ENCODE measurements around the gene KRT39. TPM values are rescaled to one million over a fixed set of nuclear protein-coding genes. Genes with fewer than 3 reads are reported as not detected.

The KRT39 gene
- total RNA-seq, 1 experiment from 2014 or later = not detected

GRCh38 chr17:40947929-40948328 lies 18.8 kb downstream of the KRT39 start:
- BruUV-seq (replicated peaks) = no TSS peak
- no peak for TF ChIP-seq EZH2 (IDR thresholded peaks at IDR 0.05; ENCODE audit: borderline replicate concordance, low read depth, low read length, poor library complexity, severe bottlenecking)
- no peak for TF ChIP-seq CTCF (conservative IDR thresholded peaks at IDR 0.05; ENCODE audit: low read depth, low read length)
- no peak overlapping the region for H3K27ac ChIP-seq (ENCODE audit: low read depth, low read length, poor library complexity, severe bottlenecking)
- H3K36me3 ChIP-seq (ENCODE audit: insufficient read depth, low read length, poor library complexity, severe bottlenecking) = no peaks in the 10 kb centered on the region
- no peaks in the 10 kb centered on the region for H3K9me3 ChIP-seq (ENCODE audit: low read depth, low read length, poor library complexity, severe bottlenecking)
- intact Hi-C loops (cut with micrococcal nuclease; ENCODE audit: unreplicated experiment) = no loop called here
- ChIA-PET POLR2A (ENCODE audit: low non-redundant PET) (no interaction called here), CTCF (no interaction called here)
- no peak for DNase-seq (ENCODE audit: low spot score)
- no peak overlapping the region for H3K4me3 ChIP-seq (ENCODE audit: low read depth, low read length, poor library complexity, severe bottlenecking)
- H3K27me3 ChIP-seq (replicated peaks; ENCODE audit: insufficient read depth, low read depth, low read length, poor library complexity) = no peaks in the 10 kb centered on the region
- peaks cover 11% of the 10 kb centered on the region for H3K4me1 ChIP-seq (ENCODE audit: insufficient read depth, low read length, poor library complexity, severe bottlenecking)

- CTCF ChIA-PET = interaction anchor here (0.6 kb wide), 1 partner anchor 271 kb away, joined by 3 read pairs; no protein-coding TSS in a partner anchor
- POLR2A ChIA-PET (ENCODE audit: low non-redundant PET) = no interaction called here
- Histone ChIP-seq H3K4me1 (ENCODE audit: insufficient read depth, low read length, poor library complexity, severe bottlenecking) (no peaks in the 10 kb centered on the region), H3K4me3 (ENCODE audit: low read depth, low read length, poor library complexity, severe bottlenecking) (no peak overlapping the region), H3K9me3 (ENCODE audit: low read depth, low read length, poor library complexity, severe bottlenecking) (no peaks in the 10 kb centered on the region), H3K27me3 (replicated peaks; ENCODE audit: insufficient read depth, low read depth, low read length, poor library complexity) (no peaks in the 10 kb centered on the region), H3K27ac (ENCODE audit: low read depth, low read length, poor library complexity, severe bottlenecking) (no peak overlapping the region), H3K36me3 (ENCODE audit: insufficient read depth, low read length, poor library complexity, severe bottlenecking) (no peaks in the 10 kb centered on the region)
- TF ChIP-seq CTCF (conservative IDR thresholded peaks at IDR 0.05; ENCODE audit: low read depth, low read length) = no peak
- TF ChIP-seq EZH2 (IDR thresholded peaks at IDR 0.05; ENCODE audit: borderline replicate concordance, low read depth, low read length, poor library complexity, severe bottlenecking) = no peak
- no TSS peak for BruUV-seq (replicated peaks)
- DNase-seq (ENCODE audit: low spot score) = no peak
- intact Hi-C loops (cut with micrococcal nuclease; ENCODE audit: unreplicated experiment) = no loop called here
Measured at GRCh38 chr17:40945414-40945813, 21.3 kb downstream of the KRT39 start.

GRCh38 chr17:40944531-40944930 lies 22.2 kb downstream of the KRT39 start:
- Histone ChIP-seq H3K4me3 (ENCODE audit: low read depth, low read length, poor library complexity, severe bottlenecking) (no peak overlapping the region), H3K27me3 (replicated peaks; ENCODE audit: insufficient read depth, low read depth, low read length, poor library complexity) (no peaks in the 10 kb centered on the region), H3K36me3 (ENCODE audit: insufficient read depth, low read length, poor library complexity, severe bottlenecking) (no peaks in the 10 kb centered on the region), H3K27ac (ENCODE audit: low read depth, low read length, poor library complexity, severe bottlenecking) (no peak overlapping the region), H3K9me3 (ENCODE audit: low read depth, low read length, poor library complexity, severe bottlenecking) (no peaks in the 10 kb centered on the region), H3K4me1 (ENCODE audit: insufficient read depth, low read length, poor library complexity, severe bottlenecking) (no peaks in the 10 kb centered on the region)
- no peak for TF ChIP-seq CTCF (conservative IDR thresholded peaks at IDR 0.05; ENCODE audit: low read depth, low read length)
- no peak for TF ChIP-seq EZH2 (IDR thresholded peaks at IDR 0.05; ENCODE audit: borderline replicate concordance, low read depth, low read length, poor library complexity, severe bottlenecking)
- no peak for DNase-seq (ENCODE audit: low spot score)
- ChIA-PET CTCF (interaction anchor here (0.6 kb wide), 1 partner anchor 270 kb away, joined by 3 read pairs; no protein-coding TSS in a partner anchor), POLR2A (ENCODE audit: low non-redundant PET) (interaction anchor here (0.7 kb wide), 1 partner anchor 29 kb away, joined by 3 read pairs; no protein-coding TSS in a partner anchor)
- BruUV-seq (replicated peaks) = no TSS peak
- intact Hi-C loops (cut with micrococcal nuclease; ENCODE audit: unreplicated experiment) = no loop called here

All from A673 (cell line).